Measurements from ENCODE around the gene BACE2.

BACE2 gene

GRCh38 chr21:41211060-41211805, 43.3 kb downstream of the BACE2 start:
- FAIRE-seq (no peak), DNase-seq (ENCODE audit: insufficient read length, low spot score) (no peak)

- DNase-seq (ENCODE audit: insufficient read length, low spot score) (no peak), FAIRE-seq (no peak)
Measured at GRCh38 chr21:41213021-41213420, 45.1 kb downstream of the BACE2 start.

DNA sequence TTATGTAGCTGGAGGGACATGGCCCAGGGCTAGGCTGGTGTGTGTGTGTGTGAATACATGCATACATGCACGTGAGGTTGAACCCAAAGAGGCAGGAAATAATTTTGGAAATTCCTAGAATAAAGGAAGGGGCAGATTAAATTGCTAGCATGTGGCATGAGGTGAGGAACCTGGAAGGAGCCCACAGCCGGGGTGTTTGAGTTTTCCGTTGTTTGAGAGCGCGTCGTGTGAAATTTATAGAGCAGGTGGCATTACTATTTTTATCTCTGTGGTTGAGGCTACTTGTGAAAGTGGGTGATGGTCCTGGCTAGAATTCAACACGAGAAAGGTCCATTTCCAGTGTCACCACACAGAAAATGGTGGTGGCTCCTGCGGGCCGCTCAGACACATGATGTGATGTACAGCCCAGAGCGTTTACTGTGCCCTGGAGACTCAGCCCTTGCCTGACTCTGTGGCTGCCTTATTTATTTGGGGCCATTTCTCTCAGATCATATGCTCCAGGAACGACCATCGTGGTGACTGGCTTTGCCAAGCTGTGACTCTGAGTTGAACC, 48.0 kb downstream of the BACE2 start:
- DNase-seq (ENCODE audit: insufficient read length, low spot score) (no peak), FAIRE-seq (no peak)

DNA sequence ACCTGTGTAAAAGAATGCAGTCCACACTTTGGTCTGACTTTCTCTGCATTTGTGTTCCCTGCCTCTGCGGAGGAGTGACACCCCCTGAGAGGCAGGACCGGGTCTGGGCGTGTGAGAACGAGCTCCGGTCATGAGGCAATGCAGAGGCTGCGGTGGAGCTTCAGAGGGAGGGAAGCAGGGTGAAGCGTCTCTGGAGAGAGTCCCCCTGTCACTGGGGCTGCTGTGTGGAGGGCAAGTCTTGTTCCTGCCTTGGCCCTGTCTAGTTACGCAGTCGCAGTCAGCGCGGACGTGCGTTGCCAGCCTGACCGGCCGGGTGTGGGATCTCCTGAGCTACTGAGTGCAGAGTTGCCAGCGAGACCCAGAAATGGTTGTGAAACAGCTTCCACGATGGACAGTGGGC, 48.5 kb downstream of the BACE2 start:
- FAIRE-seq (no peak), DNase-seq (ENCODE audit: insufficient read length, low spot score) (no peak)

- FAIRE-seq (no peak), DNase-seq (ENCODE audit: insufficient read length, low spot score) (no peak)
Measured at GRCh38 chr21:41217671-41218385, 49.9 kb downstream of the BACE2 start.

DNA sequence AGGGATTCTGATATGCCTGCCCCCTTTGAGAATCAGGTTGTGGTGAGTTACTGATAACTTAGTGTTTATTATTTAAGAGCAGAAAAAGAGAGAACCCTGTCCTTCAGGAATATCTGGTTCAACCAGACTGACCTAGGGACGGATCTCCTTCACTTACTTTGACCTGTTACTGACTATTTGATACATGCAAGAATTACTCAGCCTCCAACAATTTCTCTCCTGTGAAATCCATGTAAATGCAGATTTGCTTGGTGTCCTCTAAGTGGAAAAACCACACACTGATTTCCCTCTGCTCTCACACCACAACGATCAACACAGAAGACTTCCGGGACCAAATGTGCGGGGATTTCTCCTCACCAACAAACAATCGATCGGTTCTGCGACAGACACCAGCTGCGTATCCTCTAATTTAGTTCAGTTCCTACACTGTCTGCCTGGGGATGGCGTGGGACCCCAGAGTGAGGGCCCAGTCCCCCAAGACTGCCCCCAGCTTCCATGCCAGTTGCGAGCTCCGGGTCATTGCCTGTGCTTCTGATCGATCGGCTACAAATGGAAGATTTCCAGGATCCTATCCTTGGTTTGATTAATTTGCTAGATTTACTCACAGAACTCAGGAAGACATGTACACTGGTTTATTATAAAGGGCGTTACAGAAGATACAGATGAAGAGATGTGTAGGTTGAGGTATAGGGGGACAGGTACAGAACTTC, 51.7 kb downstream of the BACE2 start:
- DNase-seq (ENCODE audit: insufficient read length, low spot score) (no peak), FAIRE-seq (no peak)

DNA sequence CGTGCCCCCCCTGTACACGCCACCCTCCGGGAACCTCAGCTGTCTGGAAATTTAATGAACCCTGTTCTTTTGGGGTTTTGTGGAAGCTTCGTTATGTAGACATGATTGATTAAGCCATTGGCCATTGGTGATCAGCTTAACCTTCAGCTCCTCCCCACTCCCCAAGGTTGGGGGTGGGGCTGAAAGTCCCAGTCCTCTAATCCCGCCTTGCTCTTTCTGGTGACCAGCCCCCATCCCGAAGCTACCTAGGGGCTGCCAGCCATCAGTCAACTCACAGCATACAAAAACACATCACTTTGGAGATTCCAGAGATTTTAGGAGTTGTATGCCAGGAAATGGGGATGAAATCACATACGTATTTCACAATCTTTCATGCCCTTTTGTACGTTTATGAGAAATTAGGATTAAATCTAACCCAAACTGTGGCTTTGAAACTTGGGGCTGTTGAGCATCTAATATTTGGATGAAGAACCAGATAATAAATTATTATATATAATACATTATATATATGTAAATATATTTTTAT, 52.3 kb downstream of the BACE2 start:
- FAIRE-seq (no peak), DNase-seq (ENCODE audit: insufficient read length, low spot score) (no peak)

DNA sequence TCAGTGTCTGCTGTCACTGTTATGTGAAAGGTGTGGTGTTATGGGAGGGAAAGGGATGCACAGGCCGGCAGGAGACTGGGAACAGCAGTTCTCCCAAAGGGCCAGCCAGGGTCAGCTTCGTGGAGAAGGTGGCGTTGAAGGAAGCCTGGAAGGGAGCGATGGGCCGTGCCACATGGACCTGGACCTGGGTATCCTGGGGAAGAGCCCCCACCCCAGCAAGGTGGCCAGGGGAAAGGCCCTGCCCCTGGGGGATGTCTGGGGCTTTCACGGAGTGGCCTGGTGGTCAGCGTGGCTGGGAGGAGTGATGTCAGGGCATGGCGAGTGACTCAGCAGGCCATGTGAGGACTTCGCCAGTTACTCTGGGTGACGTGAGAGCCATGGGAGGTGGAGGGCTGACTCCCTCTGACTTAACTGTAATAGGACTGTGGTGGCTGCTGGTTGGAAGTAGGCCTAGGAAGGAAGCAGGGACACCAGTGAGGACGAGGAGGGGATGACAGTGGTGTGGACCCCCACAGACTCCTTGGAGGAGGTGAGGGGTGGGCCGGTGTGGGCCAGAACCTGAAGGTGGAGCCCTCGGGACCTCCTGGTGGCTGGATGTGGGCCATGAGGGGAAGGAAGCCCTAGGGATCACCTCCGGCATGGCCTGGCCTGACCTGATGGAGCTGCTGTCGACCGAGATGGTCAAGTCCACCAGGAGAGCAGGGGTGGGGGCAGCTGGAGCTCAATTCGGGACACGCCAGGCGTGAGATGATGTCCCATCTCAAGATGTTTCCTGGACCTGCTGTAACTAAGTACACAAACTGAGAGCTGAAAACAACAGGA, 54.5 kb downstream of the BACE2 start:
- FAIRE-seq (no peak), DNase-seq (ENCODE audit: insufficient read length, low spot score) (no peak)

DNA sequence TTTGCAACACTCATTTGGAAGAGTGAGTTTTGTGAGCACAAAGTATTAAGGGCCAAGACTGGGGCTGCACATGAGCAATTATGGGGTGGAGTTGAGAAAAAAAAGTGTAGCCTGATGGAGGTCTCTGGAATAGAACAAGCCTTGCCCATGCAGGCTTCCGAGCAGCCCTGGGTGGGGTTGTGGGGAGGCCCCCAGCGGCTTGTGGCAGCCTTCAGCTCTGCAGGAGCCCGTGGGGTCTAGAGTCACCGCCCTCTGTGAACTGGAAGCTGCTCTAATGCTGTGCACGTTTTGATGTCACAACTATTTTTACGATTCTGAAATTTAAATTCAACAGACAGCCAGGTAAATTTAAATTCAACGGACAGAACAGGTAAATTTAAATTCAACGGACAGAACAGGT, 58.9 kb downstream of the BACE2 start:
- DNase-seq (ENCODE audit: insufficient read length, low spot score) (no peak), FAIRE-seq (no peak)

- DNase-seq (ENCODE audit: insufficient read length, low spot score) (no peak), FAIRE-seq (no peak)
Measured at GRCh38 chr21:41227357-41228005, 59.5 kb downstream of the BACE2 start.

DNA sequence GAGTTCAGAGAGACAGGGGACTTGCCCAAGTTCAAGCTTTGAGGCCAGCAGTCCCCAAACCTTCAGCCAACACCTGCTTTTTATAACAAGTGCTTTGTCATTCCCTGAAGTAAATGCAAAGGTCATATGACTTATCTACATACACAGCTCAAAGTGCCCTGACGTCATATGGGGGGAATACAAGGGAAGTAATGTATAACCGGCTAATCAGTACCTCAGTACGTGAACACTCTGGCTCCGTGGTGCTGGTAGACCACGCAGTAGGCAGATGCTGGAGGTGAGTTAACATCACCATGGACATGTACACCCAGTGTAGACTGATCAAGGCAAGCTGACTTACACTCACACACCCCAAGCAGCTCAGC, 60.0 kb downstream of the BACE2 start:
- FAIRE-seq (no peak), DNase-seq (ENCODE audit: insufficient read length, low spot score) (no peak)

- no peak for FAIRE-seq
- no peak for DNase-seq (ENCODE audit: insufficient read length, low spot score)
Measured at GRCh38 chr21:41228492-41228891, 60.5 kb downstream of the BACE2 start.

- FAIRE-seq (no peak), DNase-seq (ENCODE audit: insufficient read length, low spot score) (no peak)
Measured at GRCh38 chr21:41228958-41229357, 61.0 kb downstream of the BACE2 start.

DNA sequence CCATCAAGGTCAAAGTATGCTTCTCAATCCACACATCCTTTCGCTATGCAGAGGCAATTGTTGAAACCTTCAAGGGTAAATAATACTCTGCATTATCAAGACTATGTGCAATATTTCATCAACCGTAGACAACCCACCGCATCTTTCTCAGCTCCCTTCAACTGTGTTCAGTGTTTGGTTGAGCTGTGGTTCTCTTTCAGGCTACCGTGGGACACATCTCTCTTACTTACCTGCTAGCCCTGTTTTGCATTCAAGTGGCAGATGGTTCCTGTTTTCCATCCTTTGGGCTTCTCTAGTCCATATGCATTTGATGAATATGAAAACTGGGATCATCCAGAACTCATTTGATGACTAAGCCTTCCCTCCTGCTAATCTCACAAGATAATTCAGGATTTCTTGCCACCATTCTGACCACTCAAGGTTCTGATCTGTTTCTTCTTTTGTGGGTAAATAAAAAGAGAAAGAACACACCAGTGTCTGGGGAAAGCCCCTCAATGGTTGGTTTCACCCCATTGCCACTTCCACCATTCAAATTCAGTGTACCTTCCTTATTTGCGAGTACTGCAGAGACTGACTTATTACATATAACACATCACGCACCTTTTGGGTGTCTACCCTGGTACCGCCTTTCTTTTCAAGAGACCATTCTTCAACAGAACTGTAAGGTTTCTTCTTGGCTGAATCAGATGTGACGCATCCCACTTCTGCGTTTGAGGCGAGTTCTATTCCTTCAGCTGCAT, 61.7 kb downstream of the BACE2 start:
- no peak for DNase-seq (ENCODE audit: insufficient read length, low spot score)
- FAIRE-seq: no peak

- no peak for DNase-seq (ENCODE audit: insufficient read length, low spot score)
- FAIRE-seq: no peak
Measured at GRCh38 chr21:41230497-41230896, 62.5 kb downstream of the BACE2 start.

GRCh38 chr21:41231060-41231459, 63.1 kb downstream of the BACE2 start:
- DNase-seq (ENCODE audit: insufficient read length, low spot score) (no peak), FAIRE-seq (no peak)

DNA sequence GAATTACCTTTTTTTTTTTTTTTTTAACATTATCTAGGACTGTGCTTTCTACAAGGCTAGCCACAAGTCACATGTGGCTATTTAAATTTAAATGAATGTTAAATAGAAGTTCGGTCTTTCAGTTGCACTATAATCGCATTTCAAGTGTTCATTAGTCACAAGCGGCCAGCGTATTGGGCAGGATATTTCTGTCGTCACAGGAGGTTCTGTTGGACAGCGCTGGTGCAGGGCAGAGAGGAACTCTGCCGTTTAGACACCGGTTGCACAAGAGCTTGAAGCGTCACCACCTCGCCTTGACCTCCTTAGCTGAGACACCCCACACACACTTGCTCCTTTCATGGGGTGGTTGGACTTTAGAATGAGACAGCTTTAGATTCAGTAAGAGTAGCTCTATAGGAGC, 64.1 kb downstream of the BACE2 start:
- FAIRE-seq (no peak), DNase-seq (ENCODE audit: insufficient read length, low spot score) (no peak)

GRCh38 chr21:41233916-41234315, 66.0 kb downstream of the BACE2 start:
- FAIRE-seq: no peak
- no peak for DNase-seq (ENCODE audit: insufficient read length, low spot score)

DNA sequence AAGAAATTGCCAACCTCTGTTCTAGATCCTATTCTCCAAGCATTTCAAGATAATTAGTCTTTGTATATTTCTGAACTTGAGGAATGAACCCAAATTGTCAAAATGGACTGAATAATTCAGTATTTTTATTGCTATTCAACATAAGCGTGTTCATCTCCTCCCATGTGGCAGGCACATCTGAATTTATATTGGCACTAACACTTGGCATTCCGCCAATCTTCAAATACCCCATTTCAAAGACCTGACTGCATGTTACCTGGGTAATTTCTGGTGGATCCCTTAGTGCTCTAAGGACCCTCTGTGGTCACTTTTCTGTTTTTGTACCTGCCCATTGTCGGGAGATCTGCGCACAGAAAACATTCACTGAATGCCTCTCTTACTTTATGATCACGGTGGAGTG, 66.6 kb downstream of the BACE2 start:
- DNase-seq (ENCODE audit: insufficient read length, low spot score): no peak
- no peak for FAIRE-seq
